HG03135 (cell line): ENCODE results near the gene MTRFR.

Source experiments
- ATAC-seq: cut with Tn5 transposase; IDR thresholded peaks from one replicate; pipeline ENCODE4 v1.9.1; 2021; ENCODE audit warnings: mild to moderate bottlenecking, moderate library complexity; ENCODE audit not compliant: unreplicated experiment

Gene MTRFR

DNA sequence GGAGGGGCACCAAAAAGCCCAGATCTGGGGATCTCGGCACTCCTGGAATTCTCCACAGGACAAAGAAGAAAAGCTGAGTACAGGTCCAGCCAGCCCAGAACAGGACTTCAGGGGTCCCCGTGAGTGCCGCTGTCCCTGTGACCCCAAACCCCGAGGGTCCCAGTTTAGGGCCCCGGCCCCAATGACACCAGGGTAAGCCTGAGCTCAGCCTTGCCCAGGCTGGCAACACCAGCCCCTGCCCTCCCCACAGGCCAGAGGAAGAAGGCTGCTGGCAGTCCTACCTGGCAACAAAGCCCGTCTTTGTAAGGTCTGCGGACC is 36.6 kb downstream of the MTRFR start:
- ATAC-seq, result no peak

DNA sequence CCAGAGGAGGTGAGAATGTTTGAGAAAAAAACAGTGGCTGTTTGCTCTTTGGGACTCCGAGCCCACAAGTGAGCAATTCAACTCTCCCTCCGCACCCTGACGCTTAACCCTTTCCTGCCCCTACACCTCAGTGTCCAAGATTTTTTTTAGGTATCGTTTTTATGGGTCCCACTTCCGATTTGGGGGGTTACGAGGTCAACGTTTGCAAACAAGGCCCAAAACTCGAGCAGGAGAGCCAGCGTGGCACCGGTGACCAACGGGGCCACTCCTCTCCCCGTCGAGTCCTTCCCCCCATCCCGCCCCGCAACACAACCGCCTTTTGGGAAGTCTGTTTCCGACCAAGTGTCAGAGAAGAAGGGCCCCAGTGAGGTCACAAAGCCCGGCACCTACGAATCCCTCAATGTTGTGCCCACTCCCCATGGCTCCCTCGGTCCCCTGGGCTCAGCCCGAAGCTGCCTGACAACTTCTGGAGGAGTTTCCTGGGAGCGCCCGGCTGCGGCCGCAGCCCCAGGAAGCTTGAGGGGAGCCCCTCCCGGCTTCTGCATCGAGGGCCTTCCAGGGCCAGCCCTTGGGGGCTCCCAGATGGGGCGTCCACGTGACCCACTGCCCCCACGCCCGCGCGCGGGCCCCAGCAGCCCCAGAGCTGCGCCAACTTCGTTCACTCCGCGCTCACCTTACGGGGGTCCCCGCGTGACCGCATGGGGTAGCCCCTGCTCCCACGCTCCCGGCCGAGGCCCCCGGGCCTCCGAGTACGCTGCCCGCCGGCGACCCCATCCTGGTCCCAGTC is 37.2 kb downstream of the MTRFR start:
- peak; percentile 2 for ATAC-seq

- ATAC-seq, result peak; percentile 65
Measured at GRCh38 chr12:123271001-123271668, 37.9 kb downstream of the MTRFR start.

DNA sequence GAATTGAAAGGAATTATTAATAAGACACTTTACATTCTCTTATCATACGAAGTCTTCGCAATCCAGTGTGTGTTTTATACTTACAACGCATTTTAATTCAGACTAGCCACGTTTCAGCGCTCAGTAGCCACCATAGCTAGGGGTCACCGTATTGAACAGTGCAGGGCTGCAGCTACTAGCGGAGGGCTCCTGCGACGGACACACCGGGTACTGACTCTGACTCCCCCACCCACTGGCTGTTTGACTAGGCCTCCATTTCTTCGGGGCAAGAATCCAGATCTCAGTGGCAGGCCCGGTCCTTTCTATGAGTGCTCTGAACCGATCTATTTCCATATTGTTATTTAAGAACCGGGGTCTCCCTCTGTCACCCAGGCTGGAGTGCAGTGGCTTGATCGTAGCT is 39.9 kb downstream of the MTRFR start:
- ATAC-seq, result no peak

DNA sequence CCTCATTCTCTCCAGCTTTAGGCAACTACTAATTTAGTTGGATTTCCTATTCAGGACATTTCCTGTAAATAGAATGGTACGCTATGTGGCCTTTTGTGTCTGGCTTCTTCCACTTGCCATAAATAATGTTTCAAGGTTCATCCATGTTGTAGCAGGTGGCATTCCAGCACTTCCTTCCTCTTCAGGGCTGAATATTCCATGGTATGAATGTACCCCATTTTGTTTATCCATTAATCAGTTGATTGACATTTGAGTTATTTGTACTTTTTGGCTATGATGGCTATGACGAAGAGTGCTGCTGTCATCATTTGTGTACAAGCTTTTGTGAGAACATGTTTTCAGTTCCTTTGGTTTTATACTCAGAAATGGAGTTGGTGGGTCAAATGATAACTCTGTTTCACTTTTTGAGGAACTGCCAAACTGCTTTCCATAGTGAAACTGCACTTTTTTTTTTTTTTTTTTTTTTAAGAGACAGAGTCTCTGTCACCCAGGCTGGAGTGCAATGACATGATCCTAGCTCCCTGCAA is 44.9 kb downstream of the MTRFR start:
- peak; percentile 85 for ATAC-seq

- ATAC-seq, result no peak
Measured at GRCh38 chr12:123280971-123281370, 47.7 kb downstream of the MTRFR start.

DNA sequence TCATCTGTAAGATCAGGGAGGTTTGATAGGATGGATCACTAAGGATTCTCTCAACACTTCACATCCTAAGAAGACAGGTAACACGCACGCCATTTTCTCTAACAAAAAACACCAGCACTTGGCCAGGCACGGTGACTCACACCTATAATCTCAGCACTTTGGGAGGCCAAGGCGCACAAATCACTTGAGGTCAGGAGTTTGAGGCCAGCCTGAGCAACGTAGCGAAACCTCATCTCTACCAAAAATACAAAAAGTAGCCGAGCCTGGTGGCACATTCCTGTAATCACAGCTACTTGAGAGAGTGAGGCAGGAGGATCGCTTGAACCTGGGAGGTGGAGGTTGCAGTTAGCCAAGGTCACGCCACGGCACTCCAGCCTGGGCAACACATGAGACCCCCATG is 48.9 kb downstream of the MTRFR start:
- no peak for ATAC-seq

GRCh38 chr12:123283461-123283860 is 50.2 kb downstream of the MTRFR start:
- no peak for ATAC-seq

DNA sequence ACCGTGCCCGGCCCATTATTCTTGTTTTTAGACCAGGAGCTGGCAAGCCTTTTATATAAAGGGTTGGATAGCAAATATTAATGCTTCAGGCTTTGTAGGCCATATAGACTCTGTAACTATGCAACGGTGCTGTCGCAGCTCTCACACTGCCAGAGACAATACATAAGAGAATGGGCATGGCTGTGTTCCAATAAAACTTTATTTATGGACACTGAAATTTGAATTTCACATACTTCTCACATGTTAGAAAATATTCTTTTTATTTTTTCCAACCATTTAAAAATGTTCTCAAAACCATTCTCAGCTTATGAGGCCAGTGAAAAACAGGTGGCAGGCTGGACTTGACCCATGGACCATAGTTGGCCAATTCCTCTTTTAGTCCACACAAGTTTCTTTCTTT is 51.4 kb downstream of the MTRFR start:
- no peak for ATAC-seq

GRCh38 chr12:123286652-123287373 is 53.6 kb downstream of the MTRFR start:
- ATAC-seq, result no peak

- ATAC-seq, result no peak
Measured at GRCh38 chr12:123288751-123289346, 55.6 kb downstream of the MTRFR start.

DNA sequence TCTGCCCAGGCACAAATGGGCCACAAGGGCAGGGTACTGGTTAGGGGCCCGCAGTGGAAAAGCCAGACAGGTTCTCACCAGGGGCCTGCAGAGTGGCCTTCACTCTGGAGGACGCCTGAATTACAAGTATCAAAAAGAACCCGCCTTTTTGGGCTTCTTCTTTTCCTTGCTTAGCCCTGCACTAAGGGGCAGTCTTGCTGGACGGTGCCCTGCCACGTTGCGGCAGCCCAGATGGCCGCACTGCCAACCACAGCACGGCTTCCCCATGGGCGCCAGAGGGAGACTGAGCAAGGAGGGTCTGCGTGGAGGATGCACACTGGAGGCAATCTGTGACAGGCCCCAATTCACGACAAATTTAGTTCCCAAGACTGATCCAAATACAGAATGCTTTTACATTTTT is 56.7 kb downstream of the MTRFR start:
- ATAC-seq, result no peak

DNA sequence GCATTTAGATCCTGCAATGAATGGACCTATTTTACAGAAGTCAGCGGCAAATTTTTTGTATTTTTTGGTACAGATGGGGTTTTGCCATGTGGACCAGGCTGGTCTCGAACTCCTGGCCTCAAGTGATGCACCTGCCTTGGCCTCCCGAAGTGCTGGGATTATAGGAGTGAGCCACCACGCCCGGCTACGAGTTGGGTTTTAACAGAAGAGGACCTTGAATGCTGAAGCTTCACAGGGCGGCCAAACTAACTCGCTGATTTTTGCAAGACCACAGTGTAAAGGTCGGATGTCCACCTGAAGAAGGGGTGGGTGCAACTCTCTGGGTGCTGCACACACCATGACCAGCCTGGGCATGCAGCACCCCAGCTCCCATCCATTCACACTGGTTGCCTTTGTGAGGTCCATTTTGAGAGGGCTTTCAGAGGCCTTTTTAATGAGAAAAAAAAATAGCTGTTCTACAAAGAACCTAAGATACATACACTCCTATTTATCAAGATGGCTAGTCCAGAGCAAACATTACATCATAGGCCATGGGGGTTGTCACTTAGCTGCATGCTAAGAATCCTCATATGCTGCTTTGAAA is 60.0 kb downstream of the MTRFR start:
- ATAC-seq, result no peak

GRCh38 chr12:123305136-123305535 is 71.9 kb downstream of the MTRFR start:
- no peak for ATAC-seq

GRCh38 chr12:123306200-123306599 is 73.0 kb downstream of the MTRFR start:
- no peak for ATAC-seq
